ENCODE results near the gene NSUN3.

Gene NSUN3

GRCh38 chr3:94136133-94136532 is 73.3 kb downstream of the NSUN3 start:
- DNase-seq (ENCODE audit: low spot score): no peak
- POLR2A ChIA-PET (ENCODE audit: low non-redundant PET): no interaction called here
- CTCF ChIA-PET: no interaction called here
- no peak for TF ChIP-seq CTCF (conservative IDR thresholded peaks at IDR 0.05; ENCODE audit: low read depth)
- H3K27ac ChIP-seq: no peak overlapping the region

- TF ChIP-seq CTCF (conservative IDR thresholded peaks at IDR 0.05; ENCODE audit: low read depth): no peak
- ChIA-PET CTCF (no interaction called here), POLR2A (ENCODE audit: low non-redundant PET) (no interaction called here)
- H3K27ac ChIP-seq: no peak overlapping the region
- DNase-seq (ENCODE audit: low spot score): peak; percentile 8
These were observed 74.5 kb downstream of the NSUN3 start for GRCh38 chr3:94137377-94137776.

- no peak overlapping the region for H3K27ac ChIP-seq
- ChIA-PET CTCF (no interaction called here), POLR2A (ENCODE audit: low non-redundant PET) (no interaction called here)
- TF ChIP-seq CTCF (conservative IDR thresholded peaks at IDR 0.05; ENCODE audit: low read depth): no peak
- DNase-seq (ENCODE audit: low spot score): no peak
These were observed 83.6 kb downstream of the NSUN3 start for GRCh38 chr3:94146455-94146854.

GRCh38 chr3:94147012-94147411 is 84.2 kb downstream of the NSUN3 start:
- ChIA-PET CTCF (no interaction called here), POLR2A (ENCODE audit: low non-redundant PET) (no interaction called here)
- H3K27ac ChIP-seq: no peak overlapping the region
- DNase-seq (ENCODE audit: low spot score): no peak
- no peak for TF ChIP-seq CTCF (conservative IDR thresholded peaks at IDR 0.05; ENCODE audit: low read depth)

- no peak for TF ChIP-seq CTCF (conservative IDR thresholded peaks at IDR 0.05; ENCODE audit: low read depth)
- POLR2A ChIA-PET (ENCODE audit: low non-redundant PET): no interaction called here
- no peak for DNase-seq (ENCODE audit: low spot score)
- CTCF ChIA-PET: no interaction called here
- H3K27ac ChIP-seq: no peak overlapping the region
These were observed 87.3 kb downstream of the NSUN3 start for GRCh38 chr3:94150113-94150512.

- CTCF ChIA-PET: no interaction called here
- POLR2A ChIA-PET (ENCODE audit: low non-redundant PET): no interaction called here
- no peak overlapping the region for H3K27ac ChIP-seq
- DNase-seq (ENCODE audit: low spot score): no peak
- TF ChIP-seq CTCF (conservative IDR thresholded peaks at IDR 0.05; ENCODE audit: low read depth): no peak
These were observed 93.8 kb downstream of the NSUN3 start for GRCh38 chr3:94156626-94157025.

- POLR2A ChIA-PET (ENCODE audit: low non-redundant PET): no interaction called here
- DNase-seq (ENCODE audit: low spot score): no peak
- CTCF ChIA-PET: no interaction called here
- H3K27ac ChIP-seq: peak overlapping the region; percentile 58; the same call in 1 of the 2 replicates
- no peak for TF ChIP-seq CTCF (conservative IDR thresholded peaks at IDR 0.05; ENCODE audit: low read depth)
These were observed 95.7 kb downstream of the NSUN3 start for GRCh38 chr3:94158512-94158911.
